GM12864 (cell line): Measurements from ENCODE around the gene GHRL.

Experiments
- DNase-seq: peaks from one replicate; pipeline ENCODE4 v3.0.0-alpha.2; 2011; ENCODE audit warnings: low read depth
- H3K4me3 ChIP-seq: 2 replicates; pipeline ENCODE4 v1.5.1; 2011; ENCODE audit warnings: mild to moderate bottlenecking, low read depth, low read length, control low read depth
- TF ChIP-seq, protein P1 (sequence below): IDR thresholded peaks from 2 replicates; pipeline ENCODE4 v1.5.1; 2011; ENCODE audit warnings: low read depth, mild to moderate bottlenecking, moderate library complexity, low read length, control low read depth, inconsistent platforms; ENCODE audit errors: missing control alignments

The GHRL gene

DNA sequence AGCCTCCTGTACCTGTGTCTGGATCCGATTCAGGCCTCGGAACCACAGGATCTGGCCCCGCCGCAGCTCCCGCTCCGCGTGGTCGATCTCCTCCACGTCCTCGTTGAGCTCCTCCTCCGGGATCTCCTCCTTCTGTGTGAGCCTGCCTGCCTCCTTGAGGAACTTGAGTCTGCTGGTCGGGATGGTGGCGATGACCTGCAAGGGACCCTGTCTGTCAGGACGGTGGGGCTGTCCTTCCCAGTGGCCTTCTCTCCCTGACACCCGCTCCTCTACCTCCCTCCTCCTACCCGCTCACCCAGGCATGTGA, 45.4 kb upstream of the GHRL start:
- TF ChIP-seq, protein P1, sequence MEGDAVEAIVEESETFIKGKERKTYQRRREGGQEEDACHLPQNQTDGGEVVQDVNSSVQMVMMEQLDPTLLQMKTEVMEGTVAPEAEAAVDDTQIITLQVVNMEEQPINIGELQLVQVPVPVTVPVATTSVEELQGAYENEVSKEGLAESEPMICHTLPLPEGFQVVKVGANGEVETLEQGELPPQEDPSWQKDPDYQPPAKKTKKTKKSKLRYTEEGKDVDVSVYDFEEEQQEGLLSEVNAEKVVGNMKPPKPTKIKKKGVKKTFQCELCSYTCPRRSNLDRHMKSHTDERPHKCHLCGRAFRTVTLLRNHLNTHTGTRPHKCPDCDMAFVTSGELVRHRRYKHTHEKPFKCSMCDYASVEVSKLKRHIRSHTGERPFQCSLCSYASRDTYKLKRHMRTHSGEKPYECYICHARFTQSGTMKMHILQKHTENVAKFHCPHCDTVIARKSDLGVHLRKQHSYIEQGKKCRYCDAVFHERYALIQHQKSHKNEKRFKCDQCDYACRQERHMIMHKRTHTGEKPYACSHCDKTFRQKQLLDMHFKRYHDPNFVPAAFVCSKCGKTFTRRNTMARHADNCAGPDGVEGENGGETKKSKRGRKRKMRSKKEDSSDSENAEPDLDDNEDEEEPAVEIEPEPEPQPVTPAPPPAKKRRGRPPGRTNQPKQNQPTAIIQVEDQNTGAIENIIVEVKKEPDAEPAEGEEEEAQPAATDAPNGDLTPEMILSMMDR: no peak
- no peak overlapping the region for H3K4me3 ChIP-seq
- no peak for DNase-seq

GRCh38 chr3:10337323-10338163, 44.8 kb upstream of the GHRL start:
- no peak for DNase-seq
- no peak overlapping the region for H3K4me3 ChIP-seq
- TF ChIP-seq, protein P1: no peak

- no peak overlapping the region for H3K4me3 ChIP-seq
- TF ChIP-seq, protein P1: no peak
- DNase-seq: no peak
These were observed 44.0 kb upstream of the GHRL start for GRCh38 chr3:10336761-10337160.

GRCh38 chr3:10335871-10336622, 43.3 kb upstream of the GHRL start:
- no peak for DNase-seq
- H3K4me3 ChIP-seq: no peak overlapping the region
- TF ChIP-seq, protein P1: no peak

DNA sequence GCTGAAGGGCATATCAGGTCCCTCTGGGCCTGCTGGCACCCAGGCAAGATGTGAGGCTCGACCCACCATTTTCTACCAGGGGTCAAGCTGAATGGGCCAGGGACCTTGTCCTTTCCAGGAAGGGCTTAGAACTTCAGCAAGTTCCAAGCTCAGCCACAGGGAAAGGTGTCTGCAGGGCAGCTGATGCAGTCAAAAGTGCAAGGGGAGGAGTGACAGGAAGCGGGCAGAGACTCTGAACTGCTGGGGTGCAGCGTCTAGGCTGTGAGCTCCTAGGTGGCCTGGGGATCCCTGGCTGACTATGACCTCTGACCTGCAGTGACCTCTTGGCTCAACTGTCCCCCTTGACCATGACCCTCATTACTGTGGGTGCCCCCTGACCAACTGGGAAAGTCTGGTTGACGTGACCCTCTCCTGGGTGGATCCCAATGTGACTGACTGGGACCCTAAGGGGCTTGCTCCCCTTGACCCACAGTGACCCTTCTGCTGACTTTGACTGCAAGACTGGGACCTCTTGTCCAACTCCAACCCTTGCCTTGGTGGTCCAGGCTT, 42.5 kb upstream of the GHRL start:
- no peak overlapping the region for H3K4me3 ChIP-seq
- no peak for DNase-seq
- TF ChIP-seq, protein P1: no peak

- TF ChIP-seq, protein P1: no peak
- H3K4me3 ChIP-seq: no peak overlapping the region
- DNase-seq: no peak
These were observed 41.7 kb upstream of the GHRL start for GRCh38 chr3:10334459-10334858.
